Progenitor cell of endocrine pancreas (in vitro differentiated cells): ENCODE data around the gene THSD4. TPM values are rescaled to one million over a fixed set of nuclear protein-coding genes. Genes with fewer than 3 reads are reported as not detected.

ENCODE experiments used
- DNase-seq: peaks from one replicate; pipeline ENCODE4 v3.0.0; 2021; ENCODE audit warnings: low spot score; ENCODE audit not compliant: unreplicated experiment
- H3K27ac Mint-ChIP-seq: 2 replicates; pipeline ENCODE4 v1.8.0; 2021; ENCODE audit warnings: mild to moderate bottlenecking, moderate library complexity, mixed read lengths
- H3K27me3 Mint-ChIP-seq: 2 replicates; pipeline ENCODE4 v1.8.0; 2021; ENCODE audit warnings: mixed read lengths
- H3K36me3 Mint-ChIP-seq: 2 replicates; pipeline ENCODE4 v1.8.0; 2022; ENCODE audit warnings: mixed read lengths; ENCODE audit not compliant: insufficient read depth
- H3K4me1 Mint-ChIP-seq: 2 replicates; pipeline ENCODE4 v1.8.0; 2021; ENCODE audit warnings: low read depth, mixed read lengths
- H3K4me3 Mint-ChIP-seq: 2 replicates; pipeline ENCODE4 v1.8.0; 2021; ENCODE audit warnings: low read depth, mild to moderate bottlenecking, moderate library complexity, mixed read lengths
- H3K9me3 Mint-ChIP-seq: 2 replicates; pipeline ENCODE4 v1.8.0; 2021; ENCODE audit warnings: low read depth, mixed read lengths
- CTCF ChIP-seq: fragments of 200-600 bp; sonication (generic); IDR thresholded peaks from one replicate; pipeline ENCODE4 v1.5.0; 2021; ENCODE audit warnings: antibody characterized with exemption, mild to moderate bottlenecking; ENCODE audit not compliant: unreplicated experiment
- total RNA-seq: library from RNA; stranded (reverse); gene quantifications from 2 replicates; pipeline ENCODE4 v1.2.1, GENCODE V29; 2021

THSD4 gene
- total RNA-seq, 1 donor from 2014 or later, result 6.8 TPM

- H3K27ac Mint-ChIP-seq, result no peak overlapping the region
- H3K9me3 Mint-ChIP-seq, result no peaks in the 10 kb centered on the region
- no peak overlapping the region for H3K4me3 Mint-ChIP-seq
- H3K4me1 Mint-ChIP-seq, result no peaks in the 10 kb centered on the region
- DNase-seq, result no peak
- no peaks in the 10 kb centered on the region for H3K36me3 Mint-ChIP-seq
- H3K27me3 Mint-ChIP-seq, result peaks cover 45% of the 10 kb centered on the region
- no peak for TF ChIP-seq CTCF
These were observed 242.1 kb downstream of the THSD4 start for GRCh38 chr15:71357321-71357732.

GRCh38 chr15:71357967-71358366, 242.7 kb downstream of the THSD4 start:
- H3K4me1 Mint-ChIP-seq, result no peaks in the 10 kb centered on the region
- H3K36me3 Mint-ChIP-seq, result no peaks in the 10 kb centered on the region
- no peak overlapping the region for H3K4me3 Mint-ChIP-seq
- TF ChIP-seq CTCF, result no peak
- H3K9me3 Mint-ChIP-seq, result no peaks in the 10 kb centered on the region
- peaks cover 39% of the 10 kb centered on the region for H3K27me3 Mint-ChIP-seq
- DNase-seq, result no peak
- no peak overlapping the region for H3K27ac Mint-ChIP-seq

DNA sequence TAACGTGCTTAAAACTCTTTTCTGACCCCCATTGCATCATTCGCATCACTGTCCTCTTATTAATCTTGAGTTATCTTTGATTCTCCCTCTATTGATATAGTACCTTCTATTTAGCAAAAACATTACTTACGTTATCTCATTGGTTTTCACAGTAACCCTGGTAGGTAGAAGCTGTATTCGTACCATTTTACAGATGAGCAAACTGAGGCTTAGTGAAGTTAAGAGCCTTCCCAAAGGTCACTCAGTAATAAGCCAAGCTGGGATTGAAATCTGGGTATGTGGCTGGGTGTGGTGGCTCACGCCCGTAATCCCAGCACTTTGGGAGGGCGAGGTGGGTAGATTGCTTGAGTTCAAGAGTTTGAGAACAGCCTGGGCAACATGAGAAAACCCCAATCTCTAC, 244.0 kb downstream of the THSD4 start:
- Mint-ChIP-seq H3K9me3 (no peaks in the 10 kb centered on the region), H3K4me1 (no peaks in the 10 kb centered on the region), H3K36me3 (no peaks in the 10 kb centered on the region), H3K27ac (no peak overlapping the region), H3K27me3 (peaks cover 40% of the 10 kb centered on the region), H3K4me3 (no peak overlapping the region)
- no peak for DNase-seq
- no peak for TF ChIP-seq CTCF

DNA sequence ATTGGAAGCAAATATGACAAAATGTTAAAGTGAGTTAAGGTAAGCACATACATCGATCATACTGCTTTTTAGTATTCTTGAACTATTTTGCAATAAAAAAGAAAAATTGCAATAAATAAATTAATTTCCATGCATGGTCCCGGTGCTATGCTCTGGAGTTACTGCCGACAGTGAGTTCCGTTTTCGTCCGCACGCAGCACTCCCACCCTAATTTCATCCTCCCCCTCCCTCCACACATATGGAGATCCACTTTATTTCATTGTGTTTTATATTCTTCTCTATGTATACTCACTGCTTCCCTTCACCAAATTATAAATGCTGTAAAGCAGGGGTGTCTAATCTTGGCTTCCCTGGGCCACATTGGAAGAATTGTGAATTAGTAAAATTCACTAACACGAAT, 247.3 kb downstream of the THSD4 start:
- no peak for DNase-seq
- TF ChIP-seq CTCF, result no peak
- H3K27me3 Mint-ChIP-seq, result peaks cover 45% of the 10 kb centered on the region
- no peak overlapping the region for H3K27ac Mint-ChIP-seq
- H3K9me3 Mint-ChIP-seq, result no peaks in the 10 kb centered on the region
- H3K4me1 Mint-ChIP-seq, result no peaks in the 10 kb centered on the region
- H3K36me3 Mint-ChIP-seq, result no peaks in the 10 kb centered on the region
- no peak overlapping the region for H3K4me3 Mint-ChIP-seq

GRCh38 chr15:71362987-71363968, 248.0 kb downstream of the THSD4 start:
- Mint-ChIP-seq H3K4me1 (no peaks in the 10 kb centered on the region), H3K9me3 (no peaks in the 10 kb centered on the region), H3K4me3 (no peak overlapping the region), H3K27ac (no peak overlapping the region), H3K27me3 (peaks cover 40% of the 10 kb centered on the region), H3K36me3 (no peaks in the 10 kb centered on the region)
- DNase-seq, result no peak
- TF ChIP-seq CTCF, result no peak
